ENCODE measurements around the gene RIMBP2.

The RIMBP2 gene

DNA sequence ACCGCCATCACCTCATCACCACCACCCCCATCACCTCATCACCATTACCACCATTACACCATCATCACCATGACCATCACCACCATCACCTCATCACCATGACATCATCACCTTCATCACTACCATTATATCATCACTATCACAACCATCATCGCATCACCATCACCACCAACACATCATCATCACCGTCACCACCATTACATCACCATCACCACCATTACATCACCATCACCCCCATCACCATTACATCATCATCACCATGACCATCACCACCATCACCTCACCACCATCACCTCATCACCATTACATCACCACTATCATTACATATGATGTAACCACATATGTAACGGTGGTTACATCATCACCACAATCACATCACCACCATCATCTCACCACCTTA lies 132.3 kb downstream of the RIMBP2 start:
- Histone ChIP-seq H3K4me3 (ENCODE audit: control insufficient read depth in 1 of 7, extremely low read depth in 1 of 7, insufficient read depth in 4 of 7, low read depth in 2 of 7, low read length in 6 of 7) (no peak overlapping the region), H3K27ac (ENCODE audit: insufficient read depth in 1 of 2, low read depth in 1 of 2, low read length in 2 of 2, poor library complexity in 1 of 2, severe bottlenecking in 2 of 2) (no peak overlapping the region), H3K27me3 (replicated peaks in 2 of 5; ENCODE audit: control insufficient read depth in 4 of 5, insufficient read depth in 5 of 5, low read length in 4 of 5) (peaks cover 0 to 1% (median 0%) of the 10 kb centered on the region in 5 experiments), H3K9me3 (ENCODE audit: control extremely low read depth in 1 of 5, control insufficient read depth in 4 of 5, insufficient read depth in 2 of 5, low read depth in 1 of 5, low read length in 4 of 5) (peaks cover 0 to 2% (median 0%) of the 10 kb centered on the region in 5 experiments), H3K36me3 (ENCODE audit: control insufficient read depth in 4 of 4, insufficient read depth in 4 of 4, low read length in 3 of 4) (no peaks in the 10 kb centered on the region), H3K4me1 (ENCODE audit: control extremely low read depth in 1 of 4, control insufficient read depth in 4 of 4, insufficient read depth in 4 of 4, low read length in 3 of 4) (peaks cover 0 to under 1% (median 0%) of the 10 kb centered on the region in 4 experiments)
- WGBS (ENCODE audit: insufficient coverage) = 100% methylated on average over 2 of the region's 4 CpGs
- no peak for DNase-seq
- CTCF ChIA-PET = no interaction called here
- POLR2A ChIA-PET = no interaction called here

- H3K4me3 ChIP-seq (ENCODE audit: control insufficient read depth in 1 of 7, extremely low read depth in 1 of 7, insufficient read depth in 4 of 7, low read depth in 2 of 7, low read length in 6 of 7) = no peak overlapping the region
- ChIA-PET CTCF (no interaction called here), POLR2A (no interaction called here)
- H3K27ac ChIP-seq (ENCODE audit: insufficient read depth in 1 of 2, low read depth in 1 of 2, low read length in 2 of 2, poor library complexity in 1 of 2, severe bottlenecking in 2 of 2) = no peak overlapping the region
- H3K27me3 ChIP-seq (replicated peaks in 2 of 5; ENCODE audit: control insufficient read depth in 4 of 5, insufficient read depth in 5 of 5, low read length in 4 of 5) = peaks cover 0 to 1% (median 0%) of the 10 kb centered on the region in 5 experiments
- 92% methylated on average over 5 of the region's 5 CpGs for WGBS (ENCODE audit: insufficient coverage)
- no peaks in the 10 kb centered on the region for H3K36me3 ChIP-seq (ENCODE audit: control insufficient read depth in 4 of 4, insufficient read depth in 4 of 4, low read length in 3 of 4)
- DNase-seq = no peak
- no peaks in the 10 kb centered on the region for H3K4me1 ChIP-seq (ENCODE audit: control extremely low read depth in 1 of 4, control insufficient read depth in 4 of 4, insufficient read depth in 4 of 4, low read length in 3 of 4)
- H3K9me3 ChIP-seq (ENCODE audit: control extremely low read depth in 1 of 5, control insufficient read depth in 4 of 5, insufficient read depth in 2 of 5, low read depth in 1 of 5, low read length in 4 of 5) = peaks cover 0 to 2% (median 0%) of the 10 kb centered on the region in 5 experiments
Observed at GRCh38 chr12:130583317-130583716, 132.8 kb downstream of the RIMBP2 start.

DNA sequence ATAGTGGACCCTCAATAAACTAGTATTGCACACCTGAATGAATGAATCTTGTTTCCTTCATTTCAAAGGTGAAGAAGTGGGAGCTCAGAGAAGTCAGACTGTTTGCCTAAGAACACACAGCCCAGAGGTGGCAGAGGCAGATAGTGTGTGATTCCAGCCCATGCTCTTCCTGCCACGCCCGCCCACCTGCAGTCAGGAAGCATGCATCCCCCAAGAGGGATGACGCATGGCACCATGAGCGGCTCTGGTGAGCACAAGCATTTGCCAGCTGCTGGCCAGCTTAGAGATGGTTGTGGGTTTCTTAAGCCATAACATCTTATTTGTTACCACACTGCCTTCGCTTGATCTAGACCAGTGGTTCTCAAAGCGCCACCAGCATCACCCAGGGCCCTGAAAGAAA lies 133.8 kb downstream of the RIMBP2 start:
- Histone ChIP-seq H3K36me3 (ENCODE audit: control insufficient read depth in 4 of 4, insufficient read depth in 4 of 4, low read length in 3 of 4) (no peaks in the 10 kb centered on the region), H3K27ac (ENCODE audit: insufficient read depth in 1 of 2, low read depth in 1 of 2, low read length in 2 of 2, poor library complexity in 1 of 2, severe bottlenecking in 2 of 2) (no peak overlapping the region), H3K4me1 (ENCODE audit: control extremely low read depth in 1 of 4, control insufficient read depth in 4 of 4, insufficient read depth in 4 of 4, low read length in 3 of 4) (no peaks in the 10 kb centered on the region), H3K9me3 (ENCODE audit: control extremely low read depth in 1 of 5, control insufficient read depth in 4 of 5, insufficient read depth in 2 of 5, low read depth in 1 of 5, low read length in 4 of 5) (peaks cover 0 to 2% (median 0%) of the 10 kb centered on the region in 5 experiments), H3K4me3 (ENCODE audit: control insufficient read depth in 1 of 7, extremely low read depth in 1 of 7, insufficient read depth in 4 of 7, low read depth in 2 of 7, low read length in 6 of 7) (no peak overlapping the region), H3K27me3 (replicated peaks in 2 of 5; ENCODE audit: control insufficient read depth in 4 of 5, insufficient read depth in 5 of 5, low read length in 4 of 5) (peaks cover 0 to 1% (median 0%) of the 10 kb centered on the region in 5 experiments)
- DNase-seq = no peak
- POLR2A ChIA-PET = no interaction called here
- 100% methylated on average over 2 of the region's 6 CpGs for WGBS (ENCODE audit: insufficient coverage)
- CTCF ChIA-PET = no interaction called here

- CTCF ChIA-PET = no interaction called here
- POLR2A ChIA-PET = no interaction called here
Observed at GRCh38 chr12:130581782-130582181, 134.3 kb downstream of the RIMBP2 start.

GRCh38 chr12:130579231-130579630 lies 136.9 kb downstream of the RIMBP2 start:
- 84% methylated on average over 7 of the region's 7 CpGs for WGBS (ENCODE audit: insufficient coverage)
- no peaks in the 10 kb centered on the region for H3K36me3 ChIP-seq (ENCODE audit: control insufficient read depth in 4 of 4, insufficient read depth in 4 of 4, low read length in 3 of 4)

More at GRCh38 chr12:130581782-130582181, 134.3 kb downstream of the RIMBP2 start:
- no peaks in the 10 kb centered on the region for H3K4me1 ChIP-seq (ENCODE audit: control extremely low read depth in 1 of 4, control insufficient read depth in 4 of 4, insufficient read depth in 4 of 4, low read length in 3 of 4)
- H3K4me3 ChIP-seq (ENCODE audit: control insufficient read depth in 1 of 7, extremely low read depth in 1 of 7, insufficient read depth in 4 of 7, low read depth in 2 of 7, low read length in 6 of 7) = no peak overlapping the region
- no peak for DNase-seq
- no peak overlapping the region for H3K27ac ChIP-seq (ENCODE audit: insufficient read depth in 1 of 2, low read depth in 1 of 2, low read length in 2 of 2, poor library complexity in 1 of 2, severe bottlenecking in 2 of 2)
- WGBS (ENCODE audit: insufficient coverage) = 92% methylated on average over 5 of the region's 5 CpGs
- H3K9me3 ChIP-seq (ENCODE audit: control extremely low read depth in 1 of 5, control insufficient read depth in 4 of 5, insufficient read depth in 2 of 5, low read depth in 1 of 5, low read length in 4 of 5) = peaks cover 0 to 2% (median 0%) of the 10 kb centered on the region in 5 experiments
- no peaks in the 10 kb centered on the region for H3K36me3 ChIP-seq (ENCODE audit: control insufficient read depth in 4 of 4, insufficient read depth in 4 of 4, low read length in 3 of 4)
- peaks cover 0 to 1% (median 0%) of the 10 kb centered on the region in 5 experiments for H3K27me3 ChIP-seq (replicated peaks in 2 of 5; ENCODE audit: control insufficient read depth in 4 of 5, insufficient read depth in 5 of 5, low read length in 4 of 5)

GRCh38 chr12:130577351-130577750 lies 138.7 kb downstream of the RIMBP2 start:
- Histone ChIP-seq H3K4me3 (ENCODE audit: control insufficient read depth in 1 of 7, extremely low read depth in 1 of 7, insufficient read depth in 4 of 7, low read depth in 2 of 7, low read length in 6 of 7) (no peak overlapping the region), H3K4me1 (ENCODE audit: control extremely low read depth in 1 of 4, control insufficient read depth in 4 of 4, insufficient read depth in 4 of 4, low read length in 3 of 4) (peaks cover 0 to 3% (median 0%) of the 10 kb centered on the region in 4 experiments), H3K27ac (ENCODE audit: insufficient read depth in 1 of 2, low read depth in 1 of 2, low read length in 2 of 2, poor library complexity in 1 of 2, severe bottlenecking in 2 of 2) (no peak overlapping the region), H3K9me3 (ENCODE audit: control extremely low read depth in 1 of 5, control insufficient read depth in 4 of 5, insufficient read depth in 2 of 5, low read depth in 1 of 5, low read length in 4 of 5) (peaks cover 0 to 2% (median 0%) of the 10 kb centered on the region in 5 experiments), H3K36me3 (ENCODE audit: control insufficient read depth in 4 of 4, insufficient read depth in 4 of 4, low read length in 3 of 4) (no peaks in the 10 kb centered on the region), H3K27me3 (replicated peaks in 2 of 5; ENCODE audit: control insufficient read depth in 4 of 5, insufficient read depth in 5 of 5, low read length in 4 of 5) (peaks cover 0 to 1% (median 0%) of the 10 kb centered on the region in 5 experiments)
- CTCF ChIA-PET = interaction anchor here (0.6 to 1.1 kb wide), 3 partner anchors 9 to 127 kb away, joined by 3 read pairs; no protein-coding TSS in a partner anchor
- POLR2A ChIA-PET = no interaction called here
- no peak for DNase-seq
- 86% methylated on average over 4 of the region's 6 CpGs for WGBS (ENCODE audit: insufficient coverage)

More at GRCh38 chr12:130579231-130579630, 136.9 kb downstream of the RIMBP2 start:
- POLR2A ChIA-PET = no interaction called here
- CTCF ChIA-PET = no interaction called here
- H3K9me3 ChIP-seq (ENCODE audit: control extremely low read depth in 1 of 5, control insufficient read depth in 4 of 5, insufficient read depth in 2 of 5, low read depth in 1 of 5, low read length in 4 of 5) = peaks cover 0 to 2% (median 0%) of the 10 kb centered on the region in 5 experiments
- no peaks in the 10 kb centered on the region for H3K4me1 ChIP-seq (ENCODE audit: control extremely low read depth in 1 of 4, control insufficient read depth in 4 of 4, insufficient read depth in 4 of 4, low read length in 3 of 4)
- no peak overlapping the region for H3K27ac ChIP-seq (ENCODE audit: insufficient read depth in 1 of 2, low read depth in 1 of 2, low read length in 2 of 2, poor library complexity in 1 of 2, severe bottlenecking in 2 of 2)
- H3K4me3 ChIP-seq (ENCODE audit: control insufficient read depth in 1 of 7, extremely low read depth in 1 of 7, insufficient read depth in 4 of 7, low read depth in 2 of 7, low read length in 6 of 7) = no peak overlapping the region
- DNase-seq = no peak
- peaks cover 0 to 1% (median 0%) of the 10 kb centered on the region in 5 experiments for H3K27me3 ChIP-seq (replicated peaks in 2 of 5; ENCODE audit: control insufficient read depth in 4 of 5, insufficient read depth in 5 of 5, low read length in 4 of 5)

- no peak overlapping the region for H3K4me3 ChIP-seq (ENCODE audit: control insufficient read depth in 1 of 7, extremely low read depth in 1 of 7, insufficient read depth in 4 of 7, low read depth in 2 of 7, low read length in 6 of 7)
- ChIA-PET CTCF (no interaction called here), POLR2A (no interaction called here)
- H3K27ac ChIP-seq (ENCODE audit: insufficient read depth in 1 of 2, low read depth in 1 of 2, low read length in 2 of 2, poor library complexity in 1 of 2, severe bottlenecking in 2 of 2) = no peak overlapping the region
- H3K9me3 ChIP-seq (ENCODE audit: control extremely low read depth in 1 of 5, control insufficient read depth in 4 of 5, insufficient read depth in 2 of 5, low read depth in 1 of 5, low read length in 4 of 5) = peaks cover 0 to 2% (median 0%) of the 10 kb centered on the region in 5 experiments
- H3K4me1 ChIP-seq (ENCODE audit: control extremely low read depth in 1 of 4, control insufficient read depth in 4 of 4, insufficient read depth in 4 of 4, low read length in 3 of 4) = peaks cover 0 to 12% (median 0%) of the 10 kb centered on the region in 4 experiments
- peaks cover 0 to 1% (median 0%) of the 10 kb centered on the region in 5 experiments for H3K27me3 ChIP-seq (replicated peaks in 2 of 5; ENCODE audit: control insufficient read depth in 4 of 5, insufficient read depth in 5 of 5, low read length in 4 of 5)
- WGBS (ENCODE audit: insufficient coverage) = 91% methylated on average over 12 of the region's 17 CpGs
- no peak for DNase-seq
- no peaks in the 10 kb centered on the region for H3K36me3 ChIP-seq (ENCODE audit: control insufficient read depth in 4 of 4, insufficient read depth in 4 of 4, low read length in 3 of 4)
Observed at GRCh38 chr12:130576371-130576816, 139.7 kb downstream of the RIMBP2 start.
